HG02571 (cell line): Measurements from ENCODE around the gene CLIC5.
A peak's percentile ranks its signal among the peaks of the same experiment; 100 is the strongest.

Experiments
- ATAC-seq: cut with Tn5 transposase; IDR thresholded peaks from one replicate; pipeline ENCODE4 v1.9.1; 2021; ENCODE audit warnings: mild to moderate bottlenecking, moderate library complexity; ENCODE audit not compliant: unreplicated experiment

CLIC5 gene

DNA sequence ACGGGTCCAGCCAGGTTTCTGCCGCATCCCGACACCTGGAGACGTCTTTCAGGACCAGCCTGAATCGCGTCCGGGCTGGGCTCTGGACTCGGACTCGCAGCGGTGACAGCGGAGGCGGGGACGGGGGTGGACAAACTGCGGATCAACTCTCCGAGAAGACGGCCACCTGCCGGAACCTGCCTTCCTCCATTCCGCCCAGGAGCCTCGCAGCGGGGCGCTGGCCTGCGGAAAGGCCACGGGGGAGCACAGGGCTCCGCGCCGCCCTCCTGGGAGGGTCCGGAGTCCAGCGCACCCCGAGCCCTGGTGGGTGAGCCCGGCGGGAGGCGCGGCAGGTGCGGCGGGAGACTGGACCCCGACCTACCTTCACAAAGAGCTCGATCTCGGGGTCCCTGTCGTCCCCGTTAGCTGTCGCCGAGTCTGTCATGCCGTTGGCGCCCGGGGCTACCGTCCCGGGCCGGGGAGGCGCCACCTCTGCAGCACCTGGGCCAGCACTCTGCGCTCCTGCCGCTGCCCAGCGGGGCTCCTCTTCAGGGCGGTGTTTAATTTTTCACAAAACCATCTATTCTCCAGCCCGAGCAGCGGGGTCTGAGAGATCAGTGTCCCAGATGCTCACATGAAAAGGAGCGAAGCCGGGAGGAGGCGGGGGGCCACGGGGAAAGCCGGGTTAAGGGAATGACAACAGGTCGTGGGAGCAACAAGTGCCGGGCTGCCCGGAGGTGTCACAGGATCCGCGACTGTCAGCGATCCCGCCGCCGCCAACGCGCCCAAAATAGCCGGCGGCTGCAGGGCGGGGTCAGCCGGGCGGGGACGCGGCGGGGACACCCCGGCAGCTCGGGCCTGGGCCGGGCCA lies at the start of gene CLIC5:
TSS of gene CLIC5 (minus strand) at position 742 of the 850 bp plus-strand sequence. CDS start at position 424, 318 bp downstream.
- ATAC-seq = no peak

DNA sequence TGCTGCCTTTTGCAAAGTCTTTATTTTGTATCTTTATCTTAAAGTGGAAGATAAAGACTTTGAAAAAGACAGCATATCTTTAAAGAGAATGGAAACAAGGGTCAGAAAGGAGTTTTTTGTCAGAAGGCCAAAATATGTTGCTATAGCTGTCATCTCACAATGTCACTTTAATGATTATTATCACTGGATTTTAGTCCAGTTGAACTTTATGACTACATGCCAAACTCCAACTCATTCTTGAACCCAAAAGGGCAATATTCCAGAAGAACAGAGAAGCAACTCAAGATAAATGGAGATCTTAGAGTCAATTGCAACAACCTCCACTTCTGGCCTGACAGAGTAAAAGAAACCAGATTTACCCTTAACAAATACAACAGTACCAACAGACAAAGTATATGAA lies 47.3 kb upstream of the CLIC5 start:
- no peak for ATAC-seq

DNA sequence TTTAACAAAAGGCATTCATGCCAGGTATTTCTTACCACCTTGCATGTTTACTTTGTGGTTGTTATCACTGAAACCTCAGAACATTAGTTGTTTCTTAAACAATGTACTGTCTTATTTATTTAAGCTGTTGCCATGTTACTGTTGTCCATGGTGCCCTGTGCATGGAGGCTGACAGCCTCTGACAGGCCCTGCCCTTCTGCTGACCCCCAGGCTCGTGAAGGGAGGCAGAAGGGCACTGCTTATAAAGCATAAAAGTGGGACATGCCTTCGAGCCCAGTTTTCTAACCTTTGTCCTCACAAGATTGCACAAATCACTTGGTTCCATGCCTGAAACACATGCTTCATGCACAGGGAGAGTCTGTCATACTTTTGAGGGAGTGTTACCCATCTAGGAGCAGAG lies 46.7 kb upstream of the CLIC5 start:
- ATAC-seq = no peak

DNA sequence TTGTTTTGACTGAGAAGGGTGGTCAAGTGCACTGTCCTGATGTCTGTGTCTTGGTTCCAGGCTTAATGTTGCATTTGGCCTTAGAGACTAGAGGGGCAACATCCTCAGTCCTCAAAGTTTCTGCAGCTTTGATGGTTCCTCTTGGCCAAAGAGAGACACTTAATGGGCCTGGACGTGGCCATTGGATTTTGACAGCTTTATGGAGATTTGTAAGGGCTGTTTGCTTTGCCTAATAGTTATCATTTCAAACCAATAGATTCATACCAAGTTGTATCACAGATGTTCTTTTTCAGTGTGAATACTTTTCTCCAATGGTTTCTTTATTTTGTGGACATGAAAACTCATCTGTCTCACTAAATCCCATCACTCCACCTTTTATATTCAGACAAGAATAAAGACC lies 45.8 kb upstream of the CLIC5 start:
- no peak for ATAC-seq

DNA sequence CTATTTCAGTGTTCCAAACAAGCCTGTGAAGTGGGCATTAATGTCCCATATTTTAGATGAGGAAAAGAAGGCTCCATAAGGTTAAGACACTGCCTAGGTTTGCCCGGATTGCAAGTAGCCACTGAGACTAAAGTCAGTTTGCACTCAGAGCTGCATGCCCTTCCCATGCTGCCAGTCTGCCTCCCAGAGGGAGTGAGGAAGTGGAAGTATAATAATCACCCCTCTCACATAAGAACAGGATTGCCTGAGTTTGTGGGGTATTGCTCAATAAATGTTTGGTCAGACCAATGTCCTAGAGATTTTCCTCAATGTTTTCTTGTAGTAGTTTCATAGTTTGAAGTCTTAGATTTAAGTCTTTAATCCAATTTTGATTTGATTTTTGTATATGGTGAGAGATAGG lies 43.9 kb upstream of the CLIC5 start:
- no peak for ATAC-seq

DNA sequence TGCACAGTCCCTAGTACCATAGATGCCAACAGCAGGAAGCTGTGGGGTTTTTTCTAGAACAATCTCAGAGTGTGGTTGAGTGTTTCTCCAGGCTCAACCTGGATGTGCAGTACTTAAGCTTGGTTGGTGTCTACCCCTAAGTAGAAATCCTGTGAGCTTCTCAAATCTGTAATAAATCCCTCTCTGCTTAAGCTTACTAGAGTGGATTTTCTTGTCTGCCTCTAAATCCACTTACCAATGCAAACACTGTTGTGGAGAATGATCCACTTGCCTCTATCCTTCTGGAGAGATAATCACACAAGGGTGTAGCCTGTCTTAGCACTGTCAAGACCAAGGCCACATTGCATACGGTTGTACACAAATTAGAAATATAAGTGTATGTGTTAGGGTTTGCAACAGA lies 43.3 kb upstream of the CLIC5 start:
- ATAC-seq = no peak

DNA sequence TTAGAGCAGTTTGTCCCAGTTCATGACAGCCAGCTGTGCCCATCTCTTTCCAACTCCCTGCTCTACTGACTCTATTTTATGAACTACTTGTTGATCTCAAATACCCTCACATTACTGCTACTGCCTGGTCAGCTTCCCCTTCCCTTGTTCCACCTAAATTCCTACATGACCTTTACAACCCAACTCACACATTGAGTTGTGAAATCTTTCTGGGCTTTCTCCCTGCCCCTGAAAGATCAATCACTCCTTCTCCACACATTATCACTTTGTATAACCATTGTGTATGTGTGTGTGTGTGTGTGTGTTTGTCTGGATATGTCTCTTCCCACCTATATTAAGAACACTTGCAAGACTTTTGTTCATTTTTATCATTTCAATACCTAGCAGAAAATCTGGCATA lies 42.1 kb upstream of the CLIC5 start:
- ATAC-seq = no peak

DNA sequence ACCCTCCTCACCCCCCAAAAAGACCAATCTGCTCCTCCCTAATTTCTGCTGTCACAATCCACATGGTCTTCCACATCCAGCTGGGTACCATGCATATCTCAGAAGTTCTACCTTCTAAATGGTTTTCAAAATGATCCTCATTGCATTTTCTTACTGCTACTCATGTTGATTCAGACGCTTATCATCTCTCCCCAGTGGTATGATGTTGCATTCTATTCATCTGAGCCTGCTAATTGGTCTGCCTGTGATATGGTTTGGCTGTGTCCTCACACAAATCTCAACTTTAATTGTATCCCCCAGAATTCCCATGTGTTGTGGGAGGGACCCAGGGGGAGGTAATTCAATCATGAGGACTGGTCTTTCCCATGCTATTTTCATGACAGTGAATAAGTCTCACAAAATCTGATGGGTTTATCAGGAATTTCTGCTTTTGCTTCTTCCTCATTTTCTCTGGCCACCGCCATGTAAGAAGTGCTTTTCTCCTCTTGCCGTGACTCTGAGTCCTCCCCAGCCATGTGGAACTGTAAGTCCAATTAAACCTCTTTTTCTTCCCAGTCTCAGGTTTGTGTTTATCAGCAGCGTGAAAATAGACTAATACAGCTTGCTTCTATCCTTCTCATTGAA lies 41.4 kb upstream of the CLIC5 start:
- ATAC-seq = no peak

DNA sequence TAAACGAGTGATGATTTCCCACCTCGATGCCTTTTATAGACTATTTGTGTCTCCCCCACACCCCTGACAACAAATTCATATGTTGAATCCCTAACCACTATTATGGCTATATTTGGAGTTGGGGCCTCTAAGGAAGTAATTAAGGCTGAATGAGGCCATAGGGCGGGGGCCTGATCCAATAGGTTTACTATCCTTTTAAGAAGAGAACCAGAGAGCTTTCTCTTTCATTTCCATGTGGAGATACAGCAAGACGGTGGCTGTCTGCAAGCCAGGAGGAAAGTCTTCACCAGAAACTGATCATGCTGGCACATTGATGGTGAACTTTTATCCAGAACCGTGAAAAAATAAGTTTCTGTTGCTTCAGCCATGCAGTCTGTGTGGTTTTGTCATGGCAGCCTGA lies 38.9 kb upstream of the CLIC5 start:
- no peak for ATAC-seq

DNA sequence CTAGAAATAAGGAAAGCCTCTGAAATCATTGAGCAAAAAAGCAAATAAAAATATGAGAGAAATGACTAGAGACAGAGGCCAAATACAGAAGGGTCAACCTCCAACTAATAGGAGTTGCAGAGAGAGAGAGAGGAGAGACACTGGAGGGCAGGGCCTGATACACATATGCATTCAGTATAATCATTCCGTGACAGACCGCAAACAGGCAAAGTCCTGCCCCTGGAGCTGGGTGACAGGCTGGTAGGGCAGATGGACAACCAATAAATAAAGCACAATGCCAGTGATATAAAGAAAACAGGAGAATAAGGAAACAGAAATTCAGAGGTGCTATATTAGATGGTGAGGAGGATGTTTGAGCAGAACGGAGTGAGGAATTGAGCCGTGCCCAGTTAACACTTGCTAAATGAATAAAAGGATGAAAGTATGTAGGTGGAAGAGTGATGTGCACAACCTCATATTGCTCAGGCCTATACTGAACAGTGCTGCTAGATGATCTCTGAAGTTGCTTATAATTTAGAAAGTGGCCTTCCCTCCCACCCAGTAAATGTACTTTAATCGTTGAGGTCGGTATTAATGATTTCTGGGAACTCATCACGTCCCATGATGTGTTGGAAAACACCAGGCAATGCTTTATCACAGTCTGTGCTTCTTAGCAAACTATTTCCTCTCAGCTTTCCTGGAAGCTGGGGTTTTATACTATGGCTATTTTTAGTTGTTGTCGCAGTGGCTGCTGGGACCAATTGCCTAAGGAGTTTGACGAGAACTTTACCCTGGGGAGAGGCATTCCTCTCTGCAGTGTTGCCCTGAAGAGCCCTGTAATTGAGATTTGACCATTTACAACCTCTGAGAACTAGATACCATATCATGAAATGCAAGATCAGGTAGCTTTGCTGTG lies 37.6 kb upstream of the CLIC5 start:
- ATAC-seq = no peak

DNA sequence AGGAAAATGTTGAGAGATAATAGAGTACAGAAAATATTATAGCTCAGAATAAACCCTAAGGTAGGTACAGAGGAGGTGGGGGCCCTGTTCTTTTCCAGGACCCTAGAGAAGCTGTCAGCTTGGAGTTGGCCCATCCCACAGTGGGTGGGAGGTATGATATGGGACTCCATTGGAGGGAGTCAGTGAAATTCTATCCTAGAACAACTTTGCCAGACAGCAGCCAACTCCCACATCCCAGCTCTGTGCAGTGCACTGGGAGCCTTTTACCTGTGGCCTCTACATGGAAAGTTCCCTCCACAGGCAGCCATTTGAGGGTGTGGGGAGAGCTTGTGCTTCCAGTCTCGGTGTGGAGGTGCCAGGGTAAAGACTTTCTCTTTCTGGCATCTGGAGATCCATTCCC lies 36.8 kb upstream of the CLIC5 start:
- no peak for ATAC-seq

DNA sequence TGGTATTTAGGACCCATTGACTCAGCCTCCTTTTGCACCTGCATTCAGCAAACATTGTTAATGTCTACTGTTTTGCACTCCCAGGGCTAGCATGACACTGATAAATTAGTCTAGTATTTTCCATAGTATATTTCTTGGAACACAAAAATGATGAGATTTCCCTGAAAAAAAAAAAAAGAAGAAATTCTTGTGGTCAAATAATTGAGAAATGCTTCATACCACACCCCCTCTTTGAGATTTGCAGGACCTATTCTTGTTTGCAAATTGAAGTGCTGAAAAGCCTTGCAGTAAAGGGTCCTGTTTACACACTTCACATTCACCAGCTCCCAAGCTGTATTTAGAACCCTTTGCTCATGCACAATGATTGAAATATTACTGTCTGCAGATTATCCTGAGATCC lies 36.3 kb upstream of the CLIC5 start:
- ATAC-seq = no peak

DNA sequence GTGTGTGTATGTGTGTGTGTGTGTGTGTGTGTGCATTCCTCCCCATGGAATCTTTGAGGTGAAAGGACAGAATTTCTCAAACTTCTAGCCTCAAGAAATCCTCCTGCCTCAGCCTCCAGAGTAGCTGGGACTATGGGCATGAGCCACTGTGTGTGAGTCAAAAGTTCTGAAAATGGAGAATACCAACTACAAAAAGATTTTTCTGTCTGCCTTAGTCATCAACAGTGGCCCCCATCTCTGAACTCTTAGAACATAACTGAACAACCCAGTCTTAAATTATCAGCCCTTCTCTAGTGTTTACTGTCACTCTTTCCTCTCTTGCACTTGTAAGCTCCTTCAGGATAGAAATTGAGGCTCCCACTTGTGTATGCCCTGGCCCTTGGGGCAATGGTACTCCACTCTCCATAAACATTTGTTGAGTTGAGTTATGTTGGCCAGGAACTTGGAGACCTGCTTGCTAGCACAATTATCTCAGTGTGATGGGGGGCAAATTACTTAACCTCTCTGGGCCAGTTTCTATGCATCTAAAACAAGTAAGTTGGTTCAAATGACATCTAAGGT lies 35.3 kb upstream of the CLIC5 start:
- ATAC-seq = no peak

DNA sequence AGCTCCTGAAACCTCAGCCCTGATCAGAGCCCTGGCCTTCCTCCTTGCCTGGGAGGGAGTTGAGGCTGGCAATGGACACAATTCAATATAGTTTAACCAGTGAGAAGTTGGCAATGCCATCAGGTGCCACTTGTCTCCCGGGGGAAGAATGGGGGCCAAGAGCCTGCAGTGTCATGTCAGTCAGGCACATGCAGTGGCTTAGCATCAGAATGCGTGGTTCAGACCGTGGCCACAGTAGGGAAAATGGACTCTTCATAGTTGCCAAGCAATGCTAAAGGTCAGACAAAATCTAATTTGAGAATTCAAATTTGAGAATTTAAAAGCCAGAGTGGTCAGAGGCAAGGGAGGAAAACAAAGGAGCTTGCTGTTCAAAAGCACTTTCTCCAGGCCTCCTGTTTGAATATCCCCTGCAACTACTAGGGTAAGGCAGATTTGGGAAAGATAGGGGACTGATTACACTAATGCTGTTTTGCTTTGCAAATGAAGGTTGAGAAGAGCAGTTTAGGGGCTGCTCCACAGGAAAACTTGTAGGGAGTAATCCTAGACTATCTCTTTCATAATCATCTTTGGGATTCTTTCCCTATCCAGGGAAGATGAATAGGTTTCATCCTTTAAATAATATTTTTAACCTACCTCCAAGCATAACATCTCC lies 33.1 kb upstream of the CLIC5 start:
- ATAC-seq = no peak

DNA sequence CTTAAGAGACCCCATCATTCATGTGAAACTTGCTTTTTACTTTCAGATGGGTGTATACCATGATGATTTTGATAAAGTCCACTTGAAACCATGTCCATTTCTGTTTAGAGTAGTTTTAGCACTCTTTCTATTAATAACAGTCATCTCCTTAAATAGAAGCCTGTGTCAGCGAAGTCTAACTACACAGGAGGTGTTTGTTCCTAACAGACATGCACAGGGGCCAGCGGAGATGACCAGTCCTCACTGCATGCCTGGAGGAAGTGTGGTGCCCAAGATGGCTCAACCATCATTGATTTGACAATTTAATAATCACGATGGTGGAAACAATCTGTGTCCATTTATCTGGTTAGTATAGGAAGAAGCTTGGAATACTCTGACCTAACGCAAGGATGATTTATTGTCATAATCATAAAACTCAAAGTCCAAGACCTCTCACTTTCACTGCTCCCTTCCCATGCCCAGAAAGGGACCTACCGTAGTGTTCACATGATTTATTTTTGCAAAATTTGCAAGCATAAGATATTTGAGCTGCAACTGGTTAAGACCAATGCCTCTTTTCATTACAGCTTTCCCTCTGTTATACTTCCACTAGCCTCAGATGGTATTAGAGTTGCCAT lies 31.0 kb upstream of the CLIC5 start:
- ATAC-seq = no peak

DNA sequence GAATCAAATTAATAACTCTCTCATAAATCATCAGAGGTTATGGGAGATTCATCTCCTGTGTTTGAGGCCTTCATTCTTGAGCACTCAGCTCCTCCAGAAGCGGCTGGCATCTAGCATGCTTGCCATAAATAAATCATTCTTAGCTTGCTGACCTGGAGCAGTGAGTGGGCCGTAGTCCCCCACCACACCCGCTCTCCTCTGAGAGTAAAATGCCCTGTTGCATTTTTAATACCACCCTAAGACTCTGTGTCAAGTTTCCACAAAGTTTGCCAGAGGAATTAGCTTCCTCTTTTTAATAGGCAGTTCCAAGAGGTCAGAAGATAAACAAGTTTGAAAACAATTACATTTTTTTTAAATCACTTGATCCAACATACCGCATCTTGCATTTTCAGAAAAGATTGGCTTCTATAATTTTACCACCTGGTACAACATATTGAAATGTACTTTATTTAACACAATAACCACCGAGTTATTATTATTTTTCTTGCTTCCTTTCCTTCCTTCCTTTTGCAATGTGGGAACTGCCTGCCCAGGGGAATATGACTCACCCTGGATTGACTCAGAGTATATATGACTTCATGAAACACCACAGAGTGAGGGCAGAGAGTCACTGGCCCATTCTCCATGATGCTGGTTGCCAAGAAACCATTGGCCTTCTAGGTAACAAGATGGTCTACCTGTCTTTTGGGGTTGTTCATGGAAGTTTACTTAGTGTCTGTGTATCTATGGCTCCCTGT lies 29.4 kb upstream of the CLIC5 start:
- no peak for ATAC-seq

DNA sequence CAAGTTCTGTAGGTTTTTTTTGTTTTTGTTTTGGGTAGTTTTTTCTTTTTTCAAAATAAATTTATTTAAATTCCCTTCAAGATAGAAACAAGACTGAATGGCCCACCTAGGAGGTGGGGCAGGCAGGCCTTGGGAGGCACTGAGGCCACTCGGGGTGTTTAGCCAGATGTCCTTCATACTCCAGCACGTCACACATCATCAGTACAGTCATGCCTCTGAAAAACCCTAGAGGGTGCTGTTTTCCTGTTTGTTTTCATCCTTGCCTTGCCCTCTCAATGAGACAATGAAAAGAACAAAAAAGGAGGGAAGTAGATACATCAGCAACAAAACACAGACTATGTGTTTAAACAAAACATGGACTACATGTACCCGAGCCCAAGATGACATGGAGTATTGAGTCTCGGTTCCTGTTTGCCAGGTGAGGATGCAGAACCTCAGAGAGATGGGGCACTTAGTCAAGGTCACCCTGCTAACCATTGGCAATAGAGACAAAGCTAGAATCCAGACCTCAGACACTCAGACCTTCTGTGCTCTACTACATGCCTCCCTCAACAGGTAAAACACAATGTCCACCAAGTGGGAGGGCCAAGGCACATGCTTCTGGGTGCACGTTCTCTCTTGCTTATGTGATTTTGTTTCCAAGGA lies 26.8 kb upstream of the CLIC5 start:
- peak; percentile 71 for ATAC-seq

DNA sequence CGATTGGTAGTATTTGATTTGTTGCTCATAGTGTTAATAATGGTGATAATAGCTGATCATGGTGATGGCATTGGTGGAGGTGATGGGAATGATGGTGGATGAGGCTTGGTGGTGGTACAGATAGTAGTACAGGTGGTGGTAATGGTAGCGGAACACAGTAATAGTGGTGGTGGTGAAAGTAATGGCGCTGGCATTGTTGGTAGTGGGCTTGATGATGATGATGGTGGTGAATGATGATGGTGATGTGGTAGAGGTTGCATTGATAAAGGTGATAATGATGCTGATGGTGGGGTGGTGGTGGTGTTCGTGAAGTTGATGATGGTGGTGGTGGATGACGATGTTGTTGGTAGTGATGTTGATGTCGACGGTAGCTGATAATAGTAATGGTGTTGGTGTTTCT lies 24.6 kb upstream of the CLIC5 start:
- no peak for ATAC-seq

DNA sequence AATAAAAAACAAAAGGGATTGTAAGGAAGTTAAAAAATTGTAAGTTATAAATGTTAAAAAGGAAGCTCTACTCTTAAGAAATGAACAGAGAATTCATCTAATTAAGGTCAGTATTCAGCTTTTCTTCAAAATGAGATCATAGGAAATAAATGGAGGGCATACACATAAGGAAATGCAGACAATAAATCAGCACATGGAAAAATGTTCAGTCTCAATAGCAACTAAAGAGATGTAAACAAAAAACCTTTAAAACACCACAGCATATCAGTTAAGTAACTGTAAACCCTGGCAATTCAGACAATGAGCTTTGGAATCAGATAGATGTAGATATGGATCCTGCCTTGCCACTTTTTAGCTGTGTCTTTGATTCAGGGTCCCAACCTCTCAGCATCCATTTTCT lies 24.0 kb upstream of the CLIC5 start:
- no peak for ATAC-seq
